BE2C (cell line): ENCODE measurements around the gene TRAPPC8.
"Not testable (repeated sequence)": the region's sequence is repeated elsewhere in the genome, so short reads cannot be mapped to it uniquely, and the experiment has no call there.

Source experiments
- DNase-seq: peaks from one replicate; pipeline ENCODE4 v3.0.0-alpha.2; 2020
- H3K27me3 ChIP-seq: fragments of 250-450 bp; sonication (Bioruptor Pico); 2 replicates; pipeline ENCODE4 v1.5.1; 2020; ENCODE audit warnings: mild to moderate bottlenecking
- H3K36me3 ChIP-seq: fragments of 250-450 bp; sonication (Bioruptor Pico); 2 replicates; pipeline ENCODE4 v1.5.1; 2020; ENCODE audit warnings: mild to moderate bottlenecking
- H3K4me1 ChIP-seq: fragments of 250-450 bp; sonication (Bioruptor Pico); 2 replicates; pipeline ENCODE4 v1.5.1; 2020
- H3K4me3 ChIP-seq: 2 replicates; pipeline ENCODE4 v1.5.1; 2011; ENCODE audit warnings: low read depth, low read length
- H3K9me3 ChIP-seq: fragments of 250-450 bp; sonication (Bioruptor Pico); 2 replicates; pipeline ENCODE4 v1.5.1; 2020
- CTCF ChIP-seq: IDR thresholded peaks from 2 replicates; pipeline ENCODE4 v1.5.1; 2012; ENCODE audit warnings: mild to moderate bottlenecking, low read depth, low read length

Gene TRAPPC8

GRCh38 chr18:31929273-31929672 is 13.7 kb downstream of the TRAPPC8 start:
- TF ChIP-seq CTCF, result no peak

GRCh38 chr18:31926988-31927387 is 15.9 kb downstream of the TRAPPC8 start:
- not testable (repeated sequence) for H3K4me1 ChIP-seq, H3K36me3 ChIP-seq

More at GRCh38 chr18:31929273-31929672, 13.7 kb downstream of the TRAPPC8 start:
- DNase-seq, result no peak
- Histone ChIP-seq H3K27me3 (no peaks in the 10 kb centered on the region), H3K36me3 (no peaks in the 10 kb centered on the region), H3K4me3 (no peak overlapping the region), H3K4me1 (no peaks in the 10 kb centered on the region), H3K9me3 (no peaks in the 10 kb centered on the region)

GRCh38 chr18:31920277-31920676 is 22.7 kb downstream of the TRAPPC8 start:
- no peaks in the 10 kb centered on the region for H3K27me3 ChIP-seq
- no peaks in the 10 kb centered on the region for H3K4me1 ChIP-seq
- no peaks in the 10 kb centered on the region for H3K36me3 ChIP-seq
- no peak overlapping the region for H3K4me3 ChIP-seq
- no peak for DNase-seq
- H3K9me3 ChIP-seq, result no peaks in the 10 kb centered on the region
- TF ChIP-seq CTCF, result no peak

More at GRCh38 chr18:31926988-31927387, 15.9 kb downstream of the TRAPPC8 start:
- not testable (repeated sequence) for H3K27me3 ChIP-seq, H3K9me3 ChIP-seq, DNase-seq, H3K4me3 ChIP-seq

- H3K4me1 ChIP-seq, DNase-seq, H3K9me3 ChIP-seq, H3K4me3 ChIP-seq, H3K36me3 ChIP-seq, H3K27me3 ChIP-seq: not testable (repeated sequence)
These were observed 23.6 kb downstream of the TRAPPC8 start for GRCh38 chr18:31919366-31919765.

GRCh38 chr18:31918733-31919132 is 24.2 kb downstream of the TRAPPC8 start:
- no peak for TF ChIP-seq CTCF
- no peaks in the 10 kb centered on the region for H3K27me3 ChIP-seq
- H3K4me1 ChIP-seq, result no peaks in the 10 kb centered on the region
- no peak for DNase-seq
- H3K36me3 ChIP-seq, result no peaks in the 10 kb centered on the region
- no peaks in the 10 kb centered on the region for H3K9me3 ChIP-seq
- no peak overlapping the region for H3K4me3 ChIP-seq

- no peak for DNase-seq
- H3K27me3 ChIP-seq, result no peaks in the 10 kb centered on the region
- H3K36me3 ChIP-seq, result no peaks in the 10 kb centered on the region
These were observed 41.9 kb downstream of the TRAPPC8 start for GRCh38 chr18:31901063-31901462.

GRCh38 chr18:31899771-31900170 is 43.2 kb downstream of the TRAPPC8 start:
- H3K9me3 ChIP-seq, H3K4me1 ChIP-seq, H3K27me3 ChIP-seq, H3K36me3 ChIP-seq, H3K4me3 ChIP-seq, DNase-seq: not testable (repeated sequence)

More at GRCh38 chr18:31901063-31901462, 41.9 kb downstream of the TRAPPC8 start:
- TF ChIP-seq CTCF, result no peak
- Histone ChIP-seq H3K9me3 (no peaks in the 10 kb centered on the region), H3K4me1 (no peaks in the 10 kb centered on the region), H3K4me3 (no peak overlapping the region)

GRCh38 chr18:31892936-31893335 is 50.0 kb downstream of the TRAPPC8 start:
- H3K36me3 ChIP-seq, result no peaks in the 10 kb centered on the region
- no peak overlapping the region for H3K4me3 ChIP-seq
- no peaks in the 10 kb centered on the region for H3K4me1 ChIP-seq
- TF ChIP-seq CTCF, result no peak
- no peak for DNase-seq
- no peaks in the 10 kb centered on the region for H3K9me3 ChIP-seq
- no peaks in the 10 kb centered on the region for H3K27me3 ChIP-seq
